ENCODE data around the gene CAMTA1.
"Not testable (repeated sequence)": the region's sequence is repeated elsewhere in the genome, so short reads cannot be mapped to it uniquely, and the experiment has no call there.

The CAMTA1 gene

GRCh38 chr1:6917067-6917466 is 131.8 kb downstream of the CAMTA1 start:
- no peak for TF ChIP-seq CTCF (IDR thresholded peaks at IDR 0.05; ENCODE audit: control insufficient read depth, insufficient read depth, low read depth, low read length, missing control alignments)
- no peak overlapping the region for H3K4me3 ChIP-seq (ENCODE audit: control insufficient read depth, low read depth, low read length)
- no peak for DNase-seq (ENCODE audit: low read depth)

GRCh38 chr1:6918186-6918924 is 133.1 kb downstream of the CAMTA1 start:
- DNase-seq (ENCODE audit: low read depth) = no peak
- no peak overlapping the region for H3K4me3 ChIP-seq (ENCODE audit: control insufficient read depth, low read depth, low read length)
- no peak for TF ChIP-seq CTCF (IDR thresholded peaks at IDR 0.05; ENCODE audit: control insufficient read depth, insufficient read depth, low read depth, low read length, missing control alignments)

GRCh38 chr1:6918925-6919511 is 133.8 kb downstream of the CAMTA1 start:
- DNase-seq (ENCODE audit: low read depth) = no peak
- TF ChIP-seq CTCF (IDR thresholded peaks at IDR 0.05; ENCODE audit: control insufficient read depth, insufficient read depth, low read depth, low read length, missing control alignments) = no peak

GRCh38 chr1:6921506-6921905 is 136.3 kb downstream of the CAMTA1 start:
- DNase-seq (ENCODE audit: low read depth); H3K4me3 ChIP-seq (ENCODE audit: control insufficient read depth, low read depth, low read length): not testable (repeated sequence)

More at GRCh38 chr1:6918925-6919511, 133.8 kb downstream of the CAMTA1 start:
- no peak overlapping the region for H3K4me3 ChIP-seq (ENCODE audit: control insufficient read depth, low read depth, low read length)

GRCh38 chr1:6922096-6922931 is 137.1 kb downstream of the CAMTA1 start:
- peak; percentile 78 for DNase-seq (ENCODE audit: low read depth)
- no peak for TF ChIP-seq CTCF (IDR thresholded peaks at IDR 0.05; ENCODE audit: control insufficient read depth, insufficient read depth, low read depth, low read length, missing control alignments)
- H3K4me3 ChIP-seq (ENCODE audit: control insufficient read depth, low read depth, low read length) = no peak overlapping the region

- DNase-seq (ENCODE audit: low read depth) = no peak
- no peak overlapping the region for H3K4me3 ChIP-seq (ENCODE audit: control insufficient read depth, low read depth, low read length)
- TF ChIP-seq CTCF (IDR thresholded peaks at IDR 0.05; ENCODE audit: control insufficient read depth, insufficient read depth, low read depth, low read length, missing control alignments) = no peak
These were observed 137.8 kb downstream of the CAMTA1 start for GRCh38 chr1:6923012-6923411.

- TF ChIP-seq CTCF (IDR thresholded peaks at IDR 0.05; ENCODE audit: control insufficient read depth, insufficient read depth, low read depth, low read length, missing control alignments) = no peak
- no peak for DNase-seq (ENCODE audit: low read depth)
- H3K4me3 ChIP-seq (ENCODE audit: control insufficient read depth, low read depth, low read length) = no peak overlapping the region
These were observed 138.2 kb downstream of the CAMTA1 start for GRCh38 chr1:6923416-6923815.

All from AG09309 (cell line).